HG02885 (cell line): ENCODE measurements around the gene UCP1.
A peak's percentile ranks its signal among the peaks of the same experiment; 100 is the strongest.
"Not testable (repeated sequence)": the region's sequence is repeated elsewhere in the genome, so short reads cannot be mapped to it uniquely, and the experiment has no call there.

Experiments
- ATAC-seq: cut with Tn5 transposase; IDR thresholded peaks from one replicate; pipeline ENCODE4 v1.9.1; 2021; ENCODE audit warnings: mild to moderate bottlenecking; ENCODE audit not compliant: unreplicated experiment, poor library complexity

Gene UCP1

GRCh38 chr4:140556372-140557085 is 12.2 kb downstream of the UCP1 start:
- ATAC-seq: peak; percentile 99

- ATAC-seq: no peak
Observed at GRCh38 chr4:140533951-140534480, 34.7 kb downstream of the UCP1 start.

- ATAC-seq: no peak
Observed at GRCh38 chr4:140529434-140529833, 39.3 kb downstream of the UCP1 start.

DNA sequence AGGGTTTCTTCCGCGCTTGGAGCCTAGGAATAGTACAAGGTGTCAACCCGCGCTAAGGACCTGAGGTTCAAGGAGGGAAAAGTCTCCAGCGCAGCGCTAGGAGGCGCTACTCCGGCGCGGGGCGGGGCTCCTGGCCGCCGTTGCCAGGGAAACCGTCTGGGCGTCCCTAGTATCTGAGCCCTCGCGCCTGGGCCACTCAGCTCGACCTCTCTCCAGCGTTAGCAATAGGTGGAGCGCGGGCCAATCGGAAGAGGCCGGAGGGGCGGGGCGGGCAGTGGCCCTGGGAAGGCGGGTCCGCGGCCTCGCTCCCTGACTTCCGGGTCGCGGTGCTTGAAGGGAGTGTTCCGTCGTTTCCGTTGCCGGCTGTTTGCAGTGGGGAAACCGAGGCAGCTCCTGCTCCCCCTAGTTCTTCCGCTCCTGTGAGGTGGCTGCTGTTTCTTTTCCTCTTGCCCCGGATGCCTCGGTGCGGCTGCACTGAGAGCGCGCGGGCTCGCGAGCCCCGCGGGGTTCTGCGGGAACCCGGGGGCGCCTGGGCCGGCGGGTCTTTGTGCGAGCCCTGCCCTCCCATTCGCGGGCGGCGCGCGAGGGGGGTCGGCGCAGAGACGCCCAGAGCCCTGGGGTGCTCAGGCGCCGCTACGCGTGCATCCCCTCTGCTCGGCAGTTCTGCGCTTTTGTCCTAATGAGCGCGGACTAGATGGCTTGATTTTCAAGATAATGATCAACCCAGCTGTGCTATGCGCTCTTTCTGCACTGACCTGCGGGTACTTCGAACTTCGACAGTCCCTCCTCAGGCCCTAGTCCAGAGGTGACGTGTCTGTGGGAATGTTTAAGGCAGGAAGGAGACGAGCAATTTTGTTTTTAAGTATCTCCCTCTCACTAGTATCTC is 44.7 kb downstream of the UCP1 start, which contains the start of gene ELMOD2:
Gene ELMOD2, plus strand, starts transcription at position 312 of the 886 bp plus-strand sequence. CDS start 1,261 bp downstream, outside the sequence.
- peak; percentile 100 for ATAC-seq

- peak; percentile 17 for ATAC-seq
Observed at GRCh38 chr4:140523370-140523856, 45.3 kb downstream of the UCP1 start.

GRCh38 chr4:140515423-140515822 is 53.3 kb downstream of the UCP1 start:
- no peak for ATAC-seq

DNA sequence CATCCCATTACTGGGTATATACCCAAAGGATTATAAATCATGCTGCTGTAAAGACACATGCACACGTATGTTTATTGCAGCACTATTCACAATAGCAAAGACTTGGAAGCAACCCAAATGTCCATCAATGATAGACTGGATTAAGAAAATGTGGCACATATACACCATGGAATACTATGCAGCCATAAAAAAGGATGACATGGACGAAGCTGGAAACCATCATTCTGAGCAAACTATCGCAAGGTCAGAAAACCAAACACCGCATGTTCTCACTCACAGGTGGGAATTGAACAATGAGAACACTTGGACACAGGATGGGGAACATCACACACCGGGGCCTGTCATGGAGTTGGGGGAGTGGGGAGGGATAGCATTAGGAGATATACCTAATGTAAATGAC is 55.0 kb downstream of the UCP1 start:
- not testable (repeated sequence) for ATAC-seq
